ENCODE data around the gene ATAD3C.

DNA sequence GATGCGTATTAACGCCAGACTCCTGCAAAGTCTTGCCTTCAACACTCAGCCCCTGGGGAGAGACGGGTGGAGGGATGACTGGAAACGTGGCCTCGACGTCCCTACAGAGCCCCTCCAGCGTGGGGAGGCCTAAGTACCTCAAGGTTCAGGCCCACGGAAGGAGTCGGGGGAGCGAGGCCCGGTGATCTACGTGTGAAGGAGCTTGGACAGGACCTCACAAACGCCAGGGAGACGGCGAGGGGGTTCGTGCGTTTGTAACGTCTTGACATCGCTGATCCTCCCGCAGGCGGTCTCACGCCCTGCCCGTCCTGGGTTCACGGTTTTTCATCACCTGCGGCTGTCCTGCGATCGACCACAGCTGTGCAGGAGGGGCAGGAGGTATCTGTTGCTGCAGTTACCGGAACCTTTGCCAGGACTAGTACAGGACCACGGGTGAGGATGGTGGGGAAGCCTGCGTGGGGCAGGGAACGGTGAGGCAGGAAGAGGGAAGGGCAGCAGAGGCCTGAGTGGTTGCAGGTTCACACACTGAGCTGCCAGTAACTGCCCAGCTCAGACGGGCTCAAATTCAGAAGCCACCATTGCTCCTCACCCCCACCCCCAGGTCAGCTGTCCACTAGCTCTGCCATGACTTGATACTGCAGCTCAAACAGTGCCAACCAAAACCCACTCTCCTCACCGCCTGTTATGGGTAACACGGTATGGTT, 49.5 kb upstream of the ATAD3C start:
- no peak for TF ChIP-seq POLR2A (IDR thresholded peaks at IDR 0.05)
- TF ChIP-seq, protein P1, sequence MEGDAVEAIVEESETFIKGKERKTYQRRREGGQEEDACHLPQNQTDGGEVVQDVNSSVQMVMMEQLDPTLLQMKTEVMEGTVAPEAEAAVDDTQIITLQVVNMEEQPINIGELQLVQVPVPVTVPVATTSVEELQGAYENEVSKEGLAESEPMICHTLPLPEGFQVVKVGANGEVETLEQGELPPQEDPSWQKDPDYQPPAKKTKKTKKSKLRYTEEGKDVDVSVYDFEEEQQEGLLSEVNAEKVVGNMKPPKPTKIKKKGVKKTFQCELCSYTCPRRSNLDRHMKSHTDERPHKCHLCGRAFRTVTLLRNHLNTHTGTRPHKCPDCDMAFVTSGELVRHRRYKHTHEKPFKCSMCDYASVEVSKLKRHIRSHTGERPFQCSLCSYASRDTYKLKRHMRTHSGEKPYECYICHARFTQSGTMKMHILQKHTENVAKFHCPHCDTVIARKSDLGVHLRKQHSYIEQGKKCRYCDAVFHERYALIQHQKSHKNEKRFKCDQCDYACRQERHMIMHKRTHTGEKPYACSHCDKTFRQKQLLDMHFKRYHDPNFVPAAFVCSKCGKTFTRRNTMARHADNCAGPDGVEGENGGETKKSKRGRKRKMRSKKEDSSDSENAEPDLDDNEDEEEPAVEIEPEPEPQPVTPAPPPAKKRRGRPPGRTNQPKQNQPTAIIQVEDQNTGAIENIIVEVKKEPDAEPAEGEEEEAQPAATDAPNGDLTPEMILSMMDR (IDR thresholded peaks at IDR 0.05), result no peak
